SK-N-SH (cell line): ENCODE results near the gene DAB2IP.
A peak's percentile ranks its signal among the peaks of the same experiment; 100 is the strongest.

ENCODE experiments used
- GABPA ChIP-seq: IDR thresholded peaks from 2 replicates; pipeline ENCODE4 v1.4.0; 2012; ENCODE audit warnings: low read depth, mild to moderate bottlenecking
- RAD21 ChIP-seq: IDR thresholded peaks from 2 replicates; pipeline ENCODE4 v1.6.1; 2012; ENCODE audit warnings: mild to moderate bottlenecking, low read length
- TCF12 ChIP-seq: IDR thresholded peaks from 2 replicates; pipeline ENCODE4 v1.4.0; 2012
- TF ChIP-seq, protein P1 (sequence below): fragments of 200-600 bp; sonication (generic); IDR thresholded peaks from 2 replicates; pipeline ENCODE4 v1.6.1; 2017; ENCODE audit warnings: antibody characterized with exemption, mild to moderate bottlenecking, moderate library complexity

DNA sequence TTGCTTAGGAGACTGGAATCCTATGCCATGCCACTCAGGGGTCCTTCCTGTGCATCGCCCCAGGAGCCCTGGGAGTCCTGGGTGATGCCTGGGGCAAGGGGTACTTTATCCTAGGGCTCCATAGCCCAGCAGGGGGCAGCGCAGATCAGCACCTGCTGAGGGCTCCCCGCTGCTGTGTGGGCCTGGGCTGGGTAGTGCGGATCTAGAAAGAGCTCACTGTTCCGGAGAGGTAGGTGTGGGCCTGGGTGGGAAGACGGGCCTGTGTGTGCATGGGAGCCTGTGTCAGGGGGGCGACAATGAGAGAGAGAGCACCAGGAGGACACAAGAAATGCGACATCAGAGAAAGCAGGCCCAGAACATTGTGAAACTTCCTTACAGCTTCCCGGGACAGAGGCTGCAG lies 11.4 kb upstream of the DAB2IP start:
- TF ChIP-seq RAD21 = peak; percentile 66
- TF ChIP-seq GABPA = no peak
- TF ChIP-seq, protein P1, sequence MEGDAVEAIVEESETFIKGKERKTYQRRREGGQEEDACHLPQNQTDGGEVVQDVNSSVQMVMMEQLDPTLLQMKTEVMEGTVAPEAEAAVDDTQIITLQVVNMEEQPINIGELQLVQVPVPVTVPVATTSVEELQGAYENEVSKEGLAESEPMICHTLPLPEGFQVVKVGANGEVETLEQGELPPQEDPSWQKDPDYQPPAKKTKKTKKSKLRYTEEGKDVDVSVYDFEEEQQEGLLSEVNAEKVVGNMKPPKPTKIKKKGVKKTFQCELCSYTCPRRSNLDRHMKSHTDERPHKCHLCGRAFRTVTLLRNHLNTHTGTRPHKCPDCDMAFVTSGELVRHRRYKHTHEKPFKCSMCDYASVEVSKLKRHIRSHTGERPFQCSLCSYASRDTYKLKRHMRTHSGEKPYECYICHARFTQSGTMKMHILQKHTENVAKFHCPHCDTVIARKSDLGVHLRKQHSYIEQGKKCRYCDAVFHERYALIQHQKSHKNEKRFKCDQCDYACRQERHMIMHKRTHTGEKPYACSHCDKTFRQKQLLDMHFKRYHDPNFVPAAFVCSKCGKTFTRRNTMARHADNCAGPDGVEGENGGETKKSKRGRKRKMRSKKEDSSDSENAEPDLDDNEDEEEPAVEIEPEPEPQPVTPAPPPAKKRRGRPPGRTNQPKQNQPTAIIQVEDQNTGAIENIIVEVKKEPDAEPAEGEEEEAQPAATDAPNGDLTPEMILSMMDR = peak; percentile 64
- no peak for TF ChIP-seq TCF12
